ENCODE data around the gene TWIST1.

GRCh38 chr7:19118636-19119371, 1.4 kb upstream of the TWIST1 start:
- no peak for TF ChIP-seq POLR2AphosphoS5 (IDR thresholded peaks at IDR 0.05; ENCODE audit: low read depth, low read length)
- no peak for TF ChIP-seq POLR2A (IDR thresholded peaks at IDR 0.05; ENCODE audit: low read depth, low read length)
